Renal pelvis (tissue), 12 donors: ENCODE data around the gene TBC1D3C. TPM values are rescaled to one million over a fixed set of nuclear protein-coding genes. Genes with fewer than 3 reads are reported as not detected.
"Not testable (repeated sequence)": the region's sequence is repeated elsewhere in the genome, so short reads cannot be mapped to it uniquely, and the experiment has no call there.

ENCODE experiments used
- DNase-seq: peaks from one replicate; pipeline ENCODE4 v3.0.0-alpha.2; 2013
- long read RNA-seq, 16 experiments: transcript quantifications; one replicate each; lab custom pipeline, GENCODE V29; 2026
- polyA plus RNA-seq, 3 donors: library from polyadenylated mRNA; unstranded; fragments of 120-200 nt; gene quantifications; one replicate each; pipeline ENCODE4 v1.2.1, GENCODE V29; 2013; ENCODE audit not compliant: insufficient read length in 3 of 3

TBC1D3C gene
- polyA plus RNA-seq = not detected
- long read RNA-seq, donor 1 = 0 reads
- long read RNA-seq, donor 2 = 0 reads
- long read RNA-seq, donor 3 = 0 reads
- long read RNA-seq, donor 4 = 0 reads
- long read RNA-seq, donor 5 = 0 reads
- long read RNA-seq, donor 6 = 0 reads
- long read RNA-seq, donor 7 = 0 reads
- long read RNA-seq, donor 8 = 0 reads
- long read RNA-seq, donor 9 = 0 reads
- long read RNA-seq, donor 10 = 0 reads
- long read RNA-seq, donor 11 = 0 reads
- long read RNA-seq, donor 12 = 0 reads
- long read RNA-seq, donor 13 = 0 reads
- long read RNA-seq, donor 14 = 0 reads
- long read RNA-seq, donor 15 = 0 reads
- long read RNA-seq, donor 16 = 0 reads

GRCh38 chr17:38068534-38068933 is at the start of gene TBC1D3C:
Gene TBC1D3C (minus strand): TSS chr17:38068634. CDS start chr17:38067066, 1,568 bp downstream.
- not testable (repeated sequence) for DNase-seq

- not testable (repeated sequence) for DNase-seq
These were observed 30.8 kb upstream of the TBC1D3C start for GRCh38 chr17:38099262-38099661.

- DNase-seq = not testable (repeated sequence)
These were observed 25.7 kb upstream of the TBC1D3C start for GRCh38 chr17:38094059-38094694.

- DNase-seq = not testable (repeated sequence)
These were observed 19.7 kb upstream of the TBC1D3C start for GRCh38 chr17:38088120-38088519.

- DNase-seq = not testable (repeated sequence)
These were observed 18.9 kb upstream of the TBC1D3C start for GRCh38 chr17:38087344-38087743.

Other genes starting within 250 kb of the TBC1D3C start
- gene TBC1D3K, start 144.2 kb downstream of the TBC1D3C start, polyA plus RNA-seq = not detected
- gene TBC1D3L, start 79.6 kb downstream of the TBC1D3C start, polyA plus RNA-seq = 10 to 100 TPM; 21.2 to 38.8 (median 22.4) TPM
- 1 to 10 TPM in 1 of 3 donors, under 1 TPM in 2; 0.39 to 4.3 (median 0.77) TPM for gene TBC1D3D, start 64.7 kb downstream of the TBC1D3C start, polyA plus RNA-seq
- not detected for gene TBC1D3E, start 59.3 kb upstream of the TBC1D3C start, polyA plus RNA-seq
- not detected for gene TBC1D3, start 123.9 kb upstream of the TBC1D3C start, polyA plus RNA-seq
- gene MRPL45, start 228.5 kb upstream of the TBC1D3C start, polyA plus RNA-seq = 10 to 100 TPM; 58.8 to 65.7 (median 63.2) TPM